Liver (tissue), 9 donors: ENCODE results near the gene NGFR. TPM values are rescaled to one million over a fixed set of nuclear protein-coding genes. Genes with fewer than 3 reads are reported as not detected.

Source experiments
- DNase-seq: peaks from one replicate; pipeline ENCODE4 v3.0.0-alpha.2; 2017; ENCODE audit warnings: low spot score
- H3K27ac ChIP-seq, 2 donors: one replicate each; pipeline ENCODE4 v1.7.0; 2013; ENCODE audit warnings: inconsistent platforms in 2 of 2, low read length in 2 of 2, control low read depth in 1 of 2, low read depth in 1 of 2, mild to moderate bottlenecking in 1 of 2
- H3K27me3 ChIP-seq, 4 donors: one replicate each; pipeline versions ENCODE4 v1.6.1 to v1.7.0; 2013; ENCODE audit warnings: low read length in 3 of 4, inconsistent platforms in 1 of 4, mild to moderate bottlenecking in 1 of 4, moderate library complexity in 1 of 4; ENCODE audit not compliant: control insufficient read depth in 4 of 4, insufficient read depth in 4 of 4
- H3K36me3 ChIP-seq, 4 donors: one replicate each; pipeline versions ENCODE4 v1.6.1 to v1.7.0; 2013; ENCODE audit warnings: low read length in 3 of 4, mild to moderate bottlenecking in 3 of 4, low read depth in 1 of 4, moderate library complexity in 1 of 4; ENCODE audit not compliant: control insufficient read depth in 4 of 4, insufficient read depth in 3 of 4
- H3K4me1 ChIP-seq, 4 donors: one replicate each; pipeline versions ENCODE4 v1.6.1 to v1.7.0; 2013; ENCODE audit warnings: low read length in 3 of 4, mild to moderate bottlenecking in 3 of 4, moderate library complexity in 1 of 4; ENCODE audit not compliant: control insufficient read depth in 4 of 4, insufficient read depth in 4 of 4
- H3K4me3 ChIP-seq, 3 donors: one replicate each; pipeline versions ENCODE4 v1.6.1 to v1.7.0; 2013; ENCODE audit warnings: low read length in 3 of 3, control low read depth in 1 of 3, low read depth in 1 of 3, mild to moderate bottlenecking in 1 of 3
- H3K9ac ChIP-seq, 2 donors: one replicate each; pipeline ENCODE4 v1.7.0; 2013; ENCODE audit warnings: low read length in 2 of 2, mild to moderate bottlenecking in 2 of 2, moderate library complexity in 2 of 2, control low read depth in 1 of 2, low read depth in 1 of 2
- H3K9me3 ChIP-seq, 4 donors: one replicate each; pipeline versions ENCODE4 v1.6.1 to v1.7.0; 2013; ENCODE audit warnings: low read length in 3 of 4; ENCODE audit not compliant: control insufficient read depth in 4 of 4
- EGR1 ChIP-seq, 2 donors: IDR thresholded peaks; 2 replicates each; pipeline ENCODE4 v1.6.1; 2016 to 2018; ENCODE audit warnings: antibody characterized with exemption in 2 of 2, low read depth in 2 of 2
- FOXA1 ChIP-seq: IDR thresholded peaks from 2 replicates; pipeline ENCODE4 v1.6.1; 2016; ENCODE audit warnings: antibody characterized with exemption
- FOXA2 ChIP-seq: IDR thresholded peaks from 2 replicates; pipeline ENCODE4 v1.6.1; 2016; ENCODE audit warnings: antibody characterized with exemption
- GABPA ChIP-seq, 2 donors: IDR thresholded peaks in 1 of 2; conservative IDR thresholded peaks in 1 of 2; 2 replicates each; pipeline ENCODE4 v1.6.1; 2016; ENCODE audit warnings: antibody characterized with exemption in 2 of 2, mild to moderate bottlenecking in 1 of 2, moderate library complexity in 1 of 2
- HNF4A ChIP-seq, 2 donors: conservative IDR thresholded peaks; 2 replicates each; pipeline ENCODE4 v1.6.1; 2016; ENCODE audit warnings: antibody characterized with exemption in 2 of 2, mild to moderate bottlenecking in 2 of 2
- HNF4G ChIP-seq: IDR thresholded peaks from 2 replicates; pipeline ENCODE4 v1.6.1; 2016; ENCODE audit warnings: antibody characterized with exemption
- JUND ChIP-seq, 2 donors: IDR thresholded peaks; 2 replicates each; pipeline ENCODE4 v1.6.1; 2016; ENCODE audit warnings: antibody characterized with exemption in 2 of 2
- NR2F2 ChIP-seq: IDR thresholded peaks from 2 replicates; pipeline ENCODE4 v1.6.1; 2016; ENCODE audit warnings: antibody characterized with exemption
- RXRA ChIP-seq, 2 donors: IDR thresholded peaks; 2 replicates each; pipeline ENCODE4 v1.6.1; 2017 to 2018; ENCODE audit warnings: antibody characterized with exemption in 2 of 2, mild to moderate bottlenecking in 1 of 2
- SP1 ChIP-seq: IDR thresholded peaks from 2 replicates; pipeline ENCODE4 v1.6.1; 2018; ENCODE audit warnings: antibody characterized with exemption, mild to moderate bottlenecking
- TAF1 ChIP-seq: conservative IDR thresholded peaks from 2 replicates; pipeline ENCODE4 v1.6.1; 2016; ENCODE audit warnings: antibody characterized with exemption, mild to moderate bottlenecking
- YY1 ChIP-seq: IDR thresholded peaks from 2 replicates; pipeline ENCODE4 v1.6.1; 2016; ENCODE audit warnings: antibody characterized with exemption, mild to moderate bottlenecking
- WGBS: extraction: QIAGEN DNeasy Blood & Tissue Kit; methylation state at CpG from one replicate; pipeline ENCODE4 v1.1.7; 2013; 5-methylcytosine and 5-hydroxymethylcytosine counted together
- polyA plus RNA-seq, 2 donors: library from polyadenylated mRNA; stranded (reverse) in 1 of 2; unstranded in 1 of 2; fragments of 200-250 nt in 1 of 2; fragments of >200 nt in 1 of 2; fragmentation: Nextera tagmentation in 1 of 2; extraction: Ambion mirVana in 1 of 2; gene quantifications; one replicate each; pipeline versions ENCODE4 v1.2.1 to v1.2.3, GENCODE V29; 2013 to 2015
- total RNA-seq, 2 donors: library from RNA; depleted of rRNA; stranded (reverse); fragments of >200 nt; gene quantifications; one replicate each; pipeline ENCODE4 v1.2.3, GENCODE V29; 2014
- TF ChIP-seq, protein P1 (sequence below): fragments of 150-350 bp; IDR thresholded peaks from 2 replicates; pipeline ENCODE4 v1.5.1; 2017; ENCODE audit warnings: improper control_type of control experiment, low read depth, low read length; ENCODE audit not compliant: missing input control
- TF ChIP-seq, protein P2 (sequence below): IDR thresholded peaks from 2 replicates; pipeline ENCODE4 v1.6.1; 2016; ENCODE audit warnings: antibody characterized with exemption
- TF ChIP-seq, protein P3 (sequence below): IDR thresholded peaks from 2 replicates; pipeline ENCODE4 v1.6.1; 2016; ENCODE audit warnings: antibody characterized with exemption
- TF ChIP-seq, protein P4 (sequence below): IDR thresholded peaks from 2 replicates; pipeline ENCODE4 v1.6.1; 2016; ENCODE audit warnings: antibody characterized with exemption, mild to moderate bottlenecking
- TF ChIP-seq, protein P5 (sequence below): IDR thresholded peaks from 2 replicates; pipeline ENCODE4 v1.6.1; 2016; ENCODE audit warnings: antibody characterized with exemption
- donor health status: healthy.
- donor health status: healthy.
- donor health status: healthy.
- donor health status: healthy.
- donor health status: healthy.

NGFR gene
- total and polyA plus RNA-seq, 4 donors, result 6.9 to 11.0 (median 10.5) TPM

DNA sequence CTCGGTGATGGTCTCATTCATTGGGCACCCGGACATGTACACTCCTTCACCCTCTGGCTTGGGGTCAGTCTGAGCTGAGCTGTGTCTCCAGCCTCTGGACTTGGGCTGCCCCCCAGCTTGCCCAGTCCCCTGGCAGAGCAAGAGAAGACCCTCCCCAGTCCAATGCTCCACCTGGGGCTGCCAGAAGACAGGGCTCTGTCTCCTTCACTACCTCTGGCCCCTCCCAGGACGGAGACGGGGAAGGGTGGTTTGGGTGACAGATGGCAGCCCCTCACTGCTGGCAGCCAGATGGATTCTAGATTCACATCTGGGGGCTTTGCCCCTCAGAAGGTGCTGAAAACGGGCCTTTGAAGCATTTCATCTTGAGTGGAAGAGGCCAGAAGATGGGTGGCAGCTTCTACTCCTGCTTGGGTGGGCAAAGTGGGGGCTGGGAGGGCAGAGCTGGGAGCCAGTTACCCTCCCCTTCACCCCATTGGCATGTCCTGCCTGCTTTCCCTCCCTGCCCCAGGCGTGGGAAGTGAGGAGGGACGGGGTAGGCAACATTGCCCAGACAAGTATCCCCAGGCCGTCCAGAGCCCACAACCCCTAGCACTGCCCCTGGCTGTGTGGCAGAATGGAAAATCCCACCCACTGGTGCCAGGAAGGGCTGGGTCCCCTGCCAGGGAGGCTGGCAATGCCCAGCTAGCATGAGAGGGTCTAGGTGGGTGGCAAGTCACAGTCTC, 13.9 kb downstream of the NGFR start:
- 68% methylated on average over 8 of the region's 8 CpGs for WGBS
- TF ChIP-seq, protein P1, sequence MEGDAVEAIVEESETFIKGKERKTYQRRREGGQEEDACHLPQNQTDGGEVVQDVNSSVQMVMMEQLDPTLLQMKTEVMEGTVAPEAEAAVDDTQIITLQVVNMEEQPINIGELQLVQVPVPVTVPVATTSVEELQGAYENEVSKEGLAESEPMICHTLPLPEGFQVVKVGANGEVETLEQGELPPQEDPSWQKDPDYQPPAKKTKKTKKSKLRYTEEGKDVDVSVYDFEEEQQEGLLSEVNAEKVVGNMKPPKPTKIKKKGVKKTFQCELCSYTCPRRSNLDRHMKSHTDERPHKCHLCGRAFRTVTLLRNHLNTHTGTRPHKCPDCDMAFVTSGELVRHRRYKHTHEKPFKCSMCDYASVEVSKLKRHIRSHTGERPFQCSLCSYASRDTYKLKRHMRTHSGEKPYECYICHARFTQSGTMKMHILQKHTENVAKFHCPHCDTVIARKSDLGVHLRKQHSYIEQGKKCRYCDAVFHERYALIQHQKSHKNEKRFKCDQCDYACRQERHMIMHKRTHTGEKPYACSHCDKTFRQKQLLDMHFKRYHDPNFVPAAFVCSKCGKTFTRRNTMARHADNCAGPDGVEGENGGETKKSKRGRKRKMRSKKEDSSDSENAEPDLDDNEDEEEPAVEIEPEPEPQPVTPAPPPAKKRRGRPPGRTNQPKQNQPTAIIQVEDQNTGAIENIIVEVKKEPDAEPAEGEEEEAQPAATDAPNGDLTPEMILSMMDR, result no peak
- no peak for TF ChIP-seq YY1
- Histone ChIP-seq H3K9me3 (no peaks in the 10 kb centered on the region), H3K27ac (peak overlapping the region; percentile 5 to 33), H3K4me1 (peaks cover 0 to 4% (median 0%) of the 10 kb centered on the region in 4 donors), H3K4me3 (no peak overlapping the region), H3K27me3 (no peaks in the 10 kb centered on the region), H3K9ac (no peak overlapping the region), H3K36me3 (no peaks in the 10 kb centered on the region)
- no peak for DNase-seq

DNA sequence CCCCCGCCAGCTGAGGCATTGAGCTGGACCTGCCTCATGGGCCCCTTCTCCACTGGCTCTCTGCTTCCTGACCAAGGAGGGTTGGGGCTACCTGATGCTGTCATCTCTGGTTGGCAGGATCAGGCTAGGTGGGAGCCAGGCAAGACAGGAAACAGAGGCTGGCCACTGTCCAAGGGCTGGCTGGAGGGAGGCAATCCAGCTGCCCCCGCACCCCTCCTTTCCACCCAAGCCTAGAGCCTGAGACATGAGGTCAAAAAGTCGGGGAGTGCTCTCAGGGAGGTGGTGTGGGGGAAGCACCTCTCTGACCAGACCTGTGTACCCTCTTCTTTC, 14.5 kb downstream of the NGFR start:
- Histone ChIP-seq H3K9ac (no peak overlapping the region), H3K27me3 (no peaks in the 10 kb centered on the region), H3K4me1 (peaks cover 1 to 7% (median 3%) of the 10 kb centered on the region in 4 donors), H3K36me3 (no peaks in the 10 kb centered on the region), H3K4me3 (no peak overlapping the region), H3K27ac (peak overlapping the region; percentile 5 to 33), H3K9me3 (no peaks in the 10 kb centered on the region)
- no peak for DNase-seq
- WGBS, result 85% methylated on average over 3 of the region's 3 CpGs
- TF ChIP-seq EGR1 (IDR thresholded peaks at IDR 0.05; ENCODE audit: low read depth in 2 of 2) (no peak), HNF4G (no peak), YY1 (no peak), TAF1 (no peak), JUND (IDR thresholded peaks at IDR 0.05) (no peak), RXRA (IDR thresholded peaks at IDR 0.05) (no peak), FOXA1 (no peak), FOXA2 (no peak), SP1 (no peak), GABPA (IDR thresholded peaks at IDR 0.05 in 1 of 2, conservative IDR thresholded peaks at IDR 0.05 in 1 of 2) (no peak), NR2F2 (no peak), HNF4A (conservative IDR thresholded peaks at IDR 0.05) (no peak)
- TF ChIP-seq, protein P1, result no peak
- TF ChIP-seq, protein P2, sequence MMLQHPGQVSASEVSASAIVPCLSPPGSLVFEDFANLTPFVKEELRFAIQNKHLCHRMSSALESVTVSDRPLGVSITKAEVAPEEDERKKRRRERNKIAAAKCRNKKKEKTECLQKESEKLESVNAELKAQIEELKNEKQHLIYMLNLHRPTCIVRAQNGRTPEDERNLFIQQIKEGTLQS, result no peak
- TF ChIP-seq, protein P3, sequence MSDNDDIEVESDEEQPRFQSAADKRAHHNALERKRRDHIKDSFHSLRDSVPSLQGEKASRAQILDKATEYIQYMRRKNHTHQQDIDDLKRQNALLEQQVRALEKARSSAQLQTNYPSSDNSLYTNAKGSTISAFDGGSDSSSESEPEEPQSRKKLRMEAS, result no peak
- TF ChIP-seq, protein P4, sequence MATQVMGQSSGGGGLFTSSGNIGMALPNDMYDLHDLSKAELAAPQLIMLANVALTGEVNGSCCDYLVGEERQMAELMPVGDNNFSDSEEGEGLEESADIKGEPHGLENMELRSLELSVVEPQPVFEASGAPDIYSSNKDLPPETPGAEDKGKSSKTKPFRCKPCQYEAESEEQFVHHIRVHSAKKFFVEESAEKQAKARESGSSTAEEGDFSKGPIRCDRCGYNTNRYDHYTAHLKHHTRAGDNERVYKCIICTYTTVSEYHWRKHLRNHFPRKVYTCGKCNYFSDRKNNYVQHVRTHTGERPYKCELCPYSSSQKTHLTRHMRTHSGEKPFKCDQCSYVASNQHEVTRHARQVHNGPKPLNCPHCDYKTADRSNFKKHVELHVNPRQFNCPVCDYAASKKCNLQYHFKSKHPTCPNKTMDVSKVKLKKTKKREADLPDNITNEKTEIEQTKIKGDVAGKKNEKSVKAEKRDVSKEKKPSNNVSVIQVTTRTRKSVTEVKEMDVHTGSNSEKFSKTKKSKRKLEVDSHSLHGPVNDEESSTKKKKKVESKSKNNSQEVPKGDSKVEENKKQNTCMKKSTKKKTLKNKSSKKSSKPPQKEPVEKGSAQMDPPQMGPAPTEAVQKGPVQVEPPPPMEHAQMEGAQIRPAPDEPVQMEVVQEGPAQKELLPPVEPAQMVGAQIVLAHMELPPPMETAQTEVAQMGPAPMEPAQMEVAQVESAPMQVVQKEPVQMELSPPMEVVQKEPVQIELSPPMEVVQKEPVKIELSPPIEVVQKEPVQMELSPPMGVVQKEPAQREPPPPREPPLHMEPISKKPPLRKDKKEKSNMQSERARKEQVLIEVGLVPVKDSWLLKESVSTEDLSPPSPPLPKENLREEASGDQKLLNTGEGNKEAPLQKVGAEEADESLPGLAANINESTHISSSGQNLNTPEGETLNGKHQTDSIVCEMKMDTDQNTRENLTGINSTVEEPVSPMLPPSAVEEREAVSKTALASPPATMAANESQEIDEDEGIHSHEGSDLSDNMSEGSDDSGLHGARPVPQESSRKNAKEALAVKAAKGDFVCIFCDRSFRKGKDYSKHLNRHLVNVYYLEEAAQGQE, result no peak
- TF ChIP-seq, protein P5, sequence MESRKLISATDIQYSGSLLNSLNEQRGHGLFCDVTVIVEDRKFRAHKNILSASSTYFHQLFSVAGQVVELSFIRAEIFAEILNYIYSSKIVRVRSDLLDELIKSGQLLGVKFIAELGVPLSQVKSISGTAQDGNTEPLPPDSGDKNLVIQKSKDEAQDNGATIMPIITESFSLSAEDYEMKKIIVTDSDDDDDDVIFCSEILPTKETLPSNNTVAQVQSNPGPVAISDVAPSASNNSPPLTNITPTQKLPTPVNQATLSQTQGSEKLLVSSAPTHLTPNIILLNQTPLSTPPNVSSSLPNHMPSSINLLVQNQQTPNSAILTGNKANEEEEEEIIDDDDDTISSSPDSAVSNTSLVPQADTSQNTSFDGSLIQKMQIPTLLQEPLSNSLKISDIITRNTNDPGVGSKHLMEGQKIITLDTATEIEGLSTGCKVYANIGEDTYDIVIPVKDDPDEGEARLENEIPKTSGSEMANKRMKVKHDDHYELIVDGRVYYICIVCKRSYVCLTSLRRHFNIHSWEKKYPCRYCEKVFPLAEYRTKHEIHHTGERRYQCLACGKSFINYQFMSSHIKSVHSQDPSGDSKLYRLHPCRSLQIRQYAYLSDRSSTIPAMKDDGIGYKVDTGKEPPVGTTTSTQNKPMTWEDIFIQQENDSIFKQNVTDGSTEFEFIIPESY, result no peak
